HepG2 (cell line): ENCODE results near the gene OR7D2. TPM values are rescaled to one million over a fixed set of nuclear protein-coding genes. Genes with fewer than 3 reads are reported as not detected.

Source experiments
- ATAC-seq: fragments of 200-7000 bp; cut with Tn5 transposase; 3 replicates; pipeline ENCODE4 v1.9.1; 2020; ENCODE audit warnings: mild to moderate bottlenecking, moderate library complexity
- BruUV-seq: library from RNA; stranded (reverse); fragments of 400-500 nt; replicated peaks from 2 replicates; lab custom pipeline; 2021; lab: Mats Ljungman, UMichigan
- CTCF ChIA-PET: fragments of 300-600 bp; formaldehyde crosslinking; extraction: SDS; loops from one replicate; lab custom pipeline; 2021; ENCODE audit warnings: low total read pairs, inconsistent platforms, low intra/inter-chr PET ratio; lab: Yijun Ruan, JAX
- POLR2A ChIA-PET: fragments of 350-600 bp; sonication (Branson Sonifier 250); formaldehyde crosslinking; loops from one replicate; lab custom pipeline; 2020; ENCODE audit warnings: antibody characterized with exemption, inconsistent platforms; lab: Yijun Ruan, JAX
- DNase-seq: peaks from one replicate; pipeline ENCODE4 v3.0.0-alpha.2; 2015; ENCODE audit warnings: low spot score
- FAIRE-seq: peaks from 3 replicates; lab custom pipeline; 2011; peaks lifted over from hg19 to GRCh38; lab: Jason Lieb, UNC
- H2AFZ ChIP-seq: one replicate; pipeline ENCODE4 v1.6.1; 2011; ENCODE audit warnings: low read length, inconsistent platforms
- H3K27ac ChIP-seq: fragments of 300-600 bp; 3 replicates; pipeline ENCODE4 v1.8.0; 2011; ENCODE audit warnings: mixed run types, mild to moderate bottlenecking, mixed read lengths, low read length, inconsistent platforms; ENCODE audit not compliant: insufficient read depth; ENCODE audit errors: extremely low read length
- H3K27me3 ChIP-seq, 2 experiments: fragments of 200-600 bp in 1 of 2; 2 replicates in 1 of 2; 3 replicates in 1 of 2; pipeline versions ENCODE4 v1.6.0 to v1.8.0; 2011; ENCODE audit warnings: low read length in 2 of 2, mild to moderate bottlenecking in 2 of 2, moderate library complexity in 2 of 2, inconsistent platforms in 1 of 2; ENCODE audit not compliant: insufficient read depth in 2 of 2, control insufficient read depth in 1 of 2
- H3K36me3 ChIP-seq, 2 experiments: fragments of 200-600 bp in 1 of 2; replicated peaks in 1 of 2; 2 replicates in 1 of 2; 3 replicates in 1 of 2; pipeline versions ENCODE4 v1.5.1 to v1.8.0; 2011; ENCODE audit warnings: low read length in 2 of 2, inconsistent platforms in 1 of 2; ENCODE audit not compliant: insufficient read depth in 2 of 2, control insufficient read depth in 1 of 2
- H3K4me1 ChIP-seq: 2 replicates; pipeline ENCODE4 v1.5.1; 2012; ENCODE audit warnings: low read length, inconsistent platforms; ENCODE audit not compliant: insufficient read depth
- H3K4me2 ChIP-seq: 2 replicates; pipeline ENCODE4 v1.6.0; 2011; ENCODE audit warnings: low read depth, low read length, inconsistent platforms
- H3K4me3 ChIP-seq, 3 experiments: fragments of 200-600 bp in 1 of 3; sonication (generic), shearing (Covaris generic) in 1 of 3; replicated peaks in 1 of 3; 2 replicates each; pipeline ENCODE4 v1.5.1; 2011 to 2016; ENCODE audit warnings: low read length in 3 of 3, inconsistent platforms in 2 of 3, low read depth in 2 of 3, mild to moderate bottlenecking in 2 of 3, control low read depth in 1 of 3, mixed read lengths in 1 of 3; ENCODE audit not compliant: insufficient read depth in 1 of 3
- H3K79me2 ChIP-seq: one replicate; pipeline ENCODE4 v1.6.1; 2011; ENCODE audit warnings: low read length, inconsistent platforms; ENCODE audit not compliant: insufficient read depth
- H3K9ac ChIP-seq: 2 replicates; pipeline ENCODE4 v1.6.0; 2011; ENCODE audit warnings: mild to moderate bottlenecking, low read depth, low read length, inconsistent platforms; ENCODE audit not compliant: insufficient read depth
- H3K9me3 ChIP-seq: 2 replicates; pipeline ENCODE4 v1.5.1; 2012; ENCODE audit warnings: mild to moderate bottlenecking, low read length
- H4K20me1 ChIP-seq: 2 replicates; pipeline ENCODE4 v1.6.0; 2011; ENCODE audit warnings: inconsistent platforms, mild to moderate bottlenecking, low read length, moderate library complexity; ENCODE audit not compliant: insufficient read depth
- ARID5B ChIP-seq: IDR thresholded peaks from 2 replicates; pipeline ENCODE4 v1.4.0; 2020; ENCODE audit warnings: mild to moderate bottlenecking, missing genetic modification reagents
- DRAP1 ChIP-seq: IDR thresholded peaks from 2 replicates; pipeline ENCODE4 v1.6.1; 2016; ENCODE audit warnings: missing genetic modification reagents, missing compliant biosample characterization
- HHEX ChIP-seq: IDR thresholded peaks from 2 replicates; pipeline ENCODE4 v1.6.1; 2016; ENCODE audit warnings: control low read depth
- HOXA7 ChIP-seq: sonication (generic); formaldehyde crosslinking; IDR thresholded peaks from 2 replicates; pipeline ENCODE4 v1.8.1; 2022; ENCODE audit warnings: mild to moderate bottlenecking, missing genetic modification reagents, moderate library complexity
- MIXL1 ChIP-seq: IDR thresholded peaks from 2 replicates; pipeline ENCODE4 v1.6.1; 2016
- NFIB ChIP-seq: sonication (generic); formaldehyde crosslinking; IDR thresholded peaks from 2 replicates; pipeline ENCODE4 v1.9.0; 2021; ENCODE audit warnings: missing genetic modification reagents, mild to moderate bottlenecking, borderline replicate concordance
- PRPF4 ChIP-seq: fragments of 200-400 bp; formaldehyde crosslinking; IDR thresholded peaks from 2 replicates; pipeline ENCODE4 v1.6.1; 2016; ENCODE audit warnings: low read length, low read depth; ENCODE audit not compliant: poor library complexity, severe bottlenecking
- PTBP1 ChIP-seq: fragments of 200-400 bp; formaldehyde crosslinking; IDR thresholded peaks from 2 replicates; pipeline ENCODE4 v1.6.1; 2018; ENCODE audit warnings: low read length, low read depth; ENCODE audit not compliant: poor library complexity, severe bottlenecking
- RORA ChIP-seq: sonication (generic); formaldehyde crosslinking; IDR thresholded peaks from 2 replicates; pipeline ENCODE4 v1.5.0; 2020; ENCODE audit warnings: mild to moderate bottlenecking, missing genetic modification reagents, moderate library complexity
- ZFYVE20 ChIP-seq: sonication (generic); formaldehyde crosslinking; IDR thresholded peaks from 2 replicates; pipeline ENCODE4 v1.8.0; 2023; ENCODE audit warnings: low read depth, mild to moderate bottlenecking, moderate library complexity, missing genetic modification reagents, borderline replicate concordance
- ZNF281 ChIP-seq: sonication (generic); formaldehyde crosslinking; IDR thresholded peaks from 2 replicates; pipeline ENCODE4 v1.4.0; 2020; ENCODE audit warnings: missing genetic modification reagents, borderline replicate concordance
- ZNF773 ChIP-seq: sonication (generic); formaldehyde crosslinking; IDR thresholded peaks from 2 replicates; pipeline ENCODE4 v1.4.0; 2020; ENCODE audit warnings: missing genetic modification reagents, borderline replicate concordance
- WGBS: methylation state at CpG from one replicate; pipeline ENCODE4 v1.1.6; 2017; ENCODE audit warnings: low lambda C conversion rate; 5-methylcytosine and 5-hydroxymethylcytosine counted together
- in situ Hi-C: cut with HindIII; loops from 2 replicates; pipeline ENCODE4 v1.10.0; 2017; ENCODE audit warnings: low pct_unique_long_range_greater_than_20kb; ENCODE audit not compliant: extremely low pct_ligation_motif_present
- intact Hi-C: fragments of 100-400 bp; cut with micrococcal nuclease; formaldehyde crosslinking; loops from one replicate; pipeline ENCODE4 v1.10.0; 2022; ENCODE audit not compliant: unreplicated experiment
- polyA plus RNA-seq, 8 experiments: library from polyadenylated mRNA; depleted of rRNA in 3 of 8; stranded (reverse) in 7 of 8; unstranded in 1 of 8; fragments of >200 nt; fragmentation: Illumina TruSeq in 4 of 8; extraction: Trizol in 4 of 8; gene quantifications; 2 replicates each; pipeline versions ENCODE4 v1.2.1 to v1.2.3, GENCODE V29; 2011 to 2016; ENCODE audit warnings: low read depth in 4 of 8, missing spikeins in 1 of 8, mixed read lengths in 1 of 8; ENCODE audit not compliant: insufficient read depth in 1 of 8
- total RNA-seq, 5 experiments: library from RNA; depleted of rRNA; stranded (reverse); fragments of >200 nt; fragmentation: Illumina TruSeq; extraction: Trizol; gene quantifications; 2 replicates each; pipeline ENCODE4 v1.2.3, GENCODE V29; 2016; ENCODE audit warnings: low read depth in 1 of 5

The OR7D2 gene
- total and polyA plus RNA-seq, 2 of the 13 experiments (the other 11 are each of a cell fraction or from before 2014, with no cell fraction given): 0.07 TPM; not detected in 1

GRCh38 chr19:9165261-9165660 is 13.5 kb upstream of the OR7D2 start:
- ChIA-PET CTCF (no interaction called here), POLR2A (no interaction called here)
- no peaks in the 10 kb centered on the region for H3K79me2 ChIP-seq
- BruUV-seq: no TSS peak
- H3K9ac ChIP-seq: no peak overlapping the region
- peaks cover 23 to 40% of the 10 kb centered on the region in 2 experiments for H3K36me3 ChIP-seq
- no peak overlapping the region for H2AFZ ChIP-seq
- no peak for ATAC-seq
- no peaks in the 10 kb centered on the region for H3K27me3 ChIP-seq
- no peaks in the 10 kb centered on the region for H3K9me3 ChIP-seq
- DNase-seq: no peak
- over 99% methylated on average over 3 of the region's 3 CpGs for WGBS
- in situ Hi-C loops: no loop called here
- H4K20me1 ChIP-seq: no peaks in the 10 kb centered on the region
- intact Hi-C loops: no loop called here
- H3K27ac ChIP-seq: no peak overlapping the region
- no peak overlapping the region for H3K4me2 ChIP-seq
- no peak for FAIRE-seq
- TF ChIP-seq DRAP1: no peak
- TF ChIP-seq HOXA7 (CRISPR knock-in tag): no peak
- no peak for TF ChIP-seq ARID5B (CRISPR knock-in tag)
- no peak for TF ChIP-seq NFIB (CRISPR knock-in tag)
- no peak for TF ChIP-seq RORA
- TF ChIP-seq ZNF281 (CRISPR knock-in tag): no peak
- no peak for TF ChIP-seq PRPF4
- TF ChIP-seq ZFYVE20 (CRISPR knock-in tag): no peak
- TF ChIP-seq MIXL1 (CRISPR knock-in tag): no peak
- no peak for TF ChIP-seq HHEX
- no peak for TF ChIP-seq PTBP1
- TF ChIP-seq ZNF773 (CRISPR knock-in tag): no peak
- no peaks in the 10 kb centered on the region for H3K4me1 ChIP-seq
- H3K4me3 ChIP-seq: no peak overlapping the region
